WTC11 (cell line): ENCODE data around the gene TKFC. TPM values are rescaled to one million over a fixed set of nuclear protein-coding genes. Genes with fewer than 3 reads are reported as not detected.

ENCODE experiments used
- ATAC-seq: fragments of 200-7000 bp; cut with Tn5 transposase; 2 replicates; pipeline ENCODE4 v1.10.0; 2021; ENCODE audit warnings: mild to moderate bottlenecking, moderate library complexity
- CTCF ChIA-PET: fragments of 300-600 bp; sonication (Branson Sonifier 250); formaldehyde crosslinking; loops from one replicate; lab custom pipeline; 2021; ENCODE audit warnings: antibody characterized with exemption; lab: Charles Lee
- POLR2A ChIA-PET: fragments of 350-600 bp; sonication (Branson Sonifier 250); formaldehyde crosslinking; loops from one replicate; lab custom pipeline; 2021; ENCODE audit warnings: antibody characterized with exemption; lab: Charles Lee
- DNase-seq: peaks from one replicate; pipeline ENCODE4 v3.0.0; 2021; ENCODE audit warnings: low spot score
- H3K27ac Mint-ChIP-seq: 2 replicates; pipeline ENCODE4 v1.8.0; 2021; ENCODE audit warnings: mixed read lengths
- H3K27me3 Mint-ChIP-seq: 2 replicates; pipeline ENCODE4 v1.8.0; 2021; ENCODE audit warnings: low read depth, mild to moderate bottlenecking, moderate library complexity, mixed read lengths
- H3K36me3 Mint-ChIP-seq: 2 replicates; pipeline ENCODE4 v1.8.0; 2021; ENCODE audit warnings: mixed read lengths
- H3K4me1 Mint-ChIP-seq: 2 replicates; pipeline ENCODE4 v1.8.0; 2022; ENCODE audit warnings: mixed read lengths
- H3K4me3 Mint-ChIP-seq: 2 replicates; pipeline ENCODE4 v1.8.0; 2021; ENCODE audit warnings: mild to moderate bottlenecking, moderate library complexity, mixed read lengths
- H3K9me3 Mint-ChIP-seq: 2 replicates; pipeline ENCODE4 v1.8.0; 2021; ENCODE audit warnings: mixed read lengths
- CBFB ChIP-seq: sonication (generic); formaldehyde crosslinking; IDR thresholded peaks from 2 replicates; pipeline ENCODE4 v1.8.1; 2022; ENCODE audit warnings: mild to moderate bottlenecking, low read depth, missing genetic modification reagents
- E2F5 ChIP-seq: sonication (generic); formaldehyde crosslinking; IDR thresholded peaks from 2 replicates; pipeline ENCODE4 v1.8.1; 2022; ENCODE audit warnings: mild to moderate bottlenecking, moderate library complexity, missing genetic modification reagents
- ESRRA ChIP-seq: sonication (generic); formaldehyde crosslinking; IDR thresholded peaks from 2 replicates; pipeline ENCODE4 v1.8.1; 2022; ENCODE audit warnings: mild to moderate bottlenecking, missing genetic modification reagents, borderline replicate concordance
- GABPB1 ChIP-seq: sonication (generic); formaldehyde crosslinking; IDR thresholded peaks from 2 replicates; pipeline ENCODE4 v1.8.1; 2023; ENCODE audit warnings: mild to moderate bottlenecking, missing genetic modification reagents
- IRF1 ChIP-seq: sonication (generic); formaldehyde crosslinking; IDR thresholded peaks from 2 replicates; pipeline ENCODE4 v1.8.0; 2023; ENCODE audit warnings: missing genetic modification reagents
- NFATC4 ChIP-seq: fragments of 250-450 bp; sonication (Bioruptor Pico); IDR thresholded peaks from 2 replicates; pipeline ENCODE4 v1.9.0; 2021; ENCODE audit warnings: mild to moderate bottlenecking
- NFE2L1 ChIP-seq: sonication (generic); formaldehyde crosslinking; IDR thresholded peaks from 2 replicates; pipeline ENCODE4 v1.8.1; 2023; ENCODE audit warnings: missing genetic modification reagents
- PRRX2 ChIP-seq: fragments of 250-450 bp; sonication (Bioruptor Pico); IDR thresholded peaks from 2 replicates; pipeline ENCODE4 v1.8.0; 2021; ENCODE audit warnings: mild to moderate bottlenecking
- SOX15 ChIP-seq: fragments of 250-450 bp; sonication (Bioruptor Pico); IDR thresholded peaks from 2 replicates; pipeline ENCODE4 v1.9.0; 2021; ENCODE audit warnings: mild to moderate bottlenecking
- SP1 ChIP-seq: sonication (generic); formaldehyde crosslinking; conservative IDR thresholded peaks from 2 replicates; pipeline ENCODE4 v1.8.1; 2022; ENCODE audit warnings: missing genetic modification reagents
- TEAD1 ChIP-seq: sonication (generic); formaldehyde crosslinking; IDR thresholded peaks from 2 replicates; pipeline ENCODE4 v1.8.0; 2022; ENCODE audit warnings: mild to moderate bottlenecking, missing genetic modification reagents
- TP53 ChIP-seq: sonication (generic); formaldehyde crosslinking; IDR thresholded peaks from 2 replicates; pipeline ENCODE4 v1.8.1; 2023; ENCODE audit warnings: mild to moderate bottlenecking, missing genetic modification reagents
- ZNF219 ChIP-seq: sonication (generic); formaldehyde crosslinking; IDR thresholded peaks from 2 replicates; pipeline ENCODE4 v1.8.0; 2023; ENCODE audit warnings: missing genetic modification reagents, mild to moderate bottlenecking, borderline replicate concordance
- ZNF396 ChIP-seq: fragments of 250-450 bp; sonication (Bioruptor Pico); IDR thresholded peaks from 2 replicates; pipeline ENCODE4 v1.8.0; 2021; ENCODE audit warnings: mild to moderate bottlenecking, moderate library complexity, borderline replicate concordance
- ZNF423 ChIP-seq: fragments of 250-450 bp; sonication (Bioruptor Pico); IDR thresholded peaks from 2 replicates; pipeline ENCODE4 v2.1.2; 2022; ENCODE audit warnings: mild to moderate bottlenecking, moderate library complexity
- ZSCAN18 ChIP-seq: fragments of 250-450 bp; sonication (Bioruptor Pico); IDR thresholded peaks from 2 replicates; pipeline ENCODE4 v2.1.2; 2022; ENCODE audit warnings: mild to moderate bottlenecking, moderate library complexity
- total RNA-seq: library from RNA; stranded (reverse); gene quantifications from 3 replicates; pipeline ENCODE4 v1.2.3, GENCODE V29; 2021
- TF ChIP-seq, protein P1 (sequence below): sonication (generic); formaldehyde crosslinking; IDR thresholded peaks from 2 replicates; pipeline ENCODE4 v1.8.1; 2023; ENCODE audit warnings: mild to moderate bottlenecking, missing genetic modification reagents
- TF ChIP-seq, protein P2 (sequence below): sonication (generic); formaldehyde crosslinking; IDR thresholded peaks from 2 replicates; pipeline ENCODE4 v1.8.1; 2023; ENCODE audit warnings: mild to moderate bottlenecking, moderate library complexity, missing genetic modification reagents

TKFC gene
- total RNA-seq, 1 experiment from 2014 or later = 86.8 TPM

- POLR2A ChIA-PET = no interaction called here
- no peak for TF ChIP-seq SOX15
- no peak for TF ChIP-seq PRRX2 (CRISPR knock-in tag)
- TF ChIP-seq, protein P1, sequence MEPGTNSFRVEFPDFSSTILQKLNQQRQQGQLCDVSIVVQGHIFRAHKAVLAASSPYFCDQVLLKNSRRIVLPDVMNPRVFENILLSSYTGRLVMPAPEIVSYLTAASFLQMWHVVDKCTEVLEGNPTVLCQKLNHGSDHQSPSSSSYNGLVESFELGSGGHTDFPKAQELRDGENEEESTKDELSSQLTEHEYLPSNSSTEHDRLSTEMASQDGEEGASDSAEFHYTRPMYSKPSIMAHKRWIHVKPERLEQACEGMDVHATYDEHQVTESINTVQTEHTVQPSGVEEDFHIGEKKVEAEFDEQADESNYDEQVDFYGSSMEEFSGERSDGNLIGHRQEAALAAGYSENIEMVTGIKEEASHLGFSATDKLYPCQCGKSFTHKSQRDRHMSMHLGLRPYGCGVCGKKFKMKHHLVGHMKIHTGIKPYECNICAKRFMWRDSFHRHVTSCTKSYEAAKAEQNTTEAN (CRISPR knock-in tag) = no peak
- TF ChIP-seq ESRRA = no peak
- TF ChIP-seq IRF1 (CRISPR knock-in tag) = no peak
- no peak for TF ChIP-seq ZNF396
- TF ChIP-seq ZNF423 (CRISPR knock-in tag) = no peak
- no peak for TF ChIP-seq GABPB1
- no peak for TF ChIP-seq NFE2L1 (CRISPR knock-in tag)
- TF ChIP-seq, protein P2, sequence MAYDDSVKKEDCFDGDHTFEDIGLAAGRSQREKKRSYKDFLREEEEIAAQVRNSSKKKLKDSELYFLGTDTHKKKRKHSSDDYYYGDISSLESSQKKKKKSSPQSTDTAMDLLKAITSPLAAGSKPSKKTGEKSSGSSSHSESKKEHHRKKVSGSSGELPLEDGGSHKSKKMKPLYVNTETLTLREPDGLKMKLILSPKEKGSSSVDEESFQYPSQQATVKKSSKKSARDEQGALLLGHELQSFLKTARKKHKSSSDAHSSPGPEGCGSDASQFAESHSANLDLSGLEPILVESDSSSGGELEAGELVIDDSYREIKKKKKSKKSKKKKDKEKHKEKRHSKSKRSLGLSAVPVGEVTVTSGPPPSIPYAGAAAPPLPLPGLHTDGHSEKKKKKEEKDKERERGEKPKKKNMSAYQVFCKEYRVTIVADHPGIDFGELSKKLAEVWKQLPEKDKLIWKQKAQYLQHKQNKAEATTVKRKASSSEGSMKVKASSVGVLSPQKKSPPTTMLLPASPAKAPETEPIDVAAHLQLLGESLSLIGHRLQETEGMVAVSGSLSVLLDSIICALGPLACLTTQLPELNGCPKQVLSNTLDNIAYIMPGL (CRISPR knock-in tag) = no peak
- no peak for TF ChIP-seq ZNF219 (CRISPR knock-in tag)
- TF ChIP-seq SP1 (CRISPR knock-in tag) = no peak
- TF ChIP-seq ZSCAN18 (CRISPR knock-in tag) = no peak
- H3K36me3 Mint-ChIP-seq = peaks cover 15% of the 10 kb centered on the region
- H3K27ac Mint-ChIP-seq = no peak overlapping the region
- no peak for DNase-seq
- H3K4me3 Mint-ChIP-seq = no peak overlapping the region
- CTCF ChIA-PET = interaction anchor here (0.9 to 1.5 kb wide), 2 partner anchors 16 to 34 kb away, joined by 3 to 8 read pairs; no protein-coding TSS in a partner anchor
- no peak for ATAC-seq
- H3K4me1 Mint-ChIP-seq = no peaks in the 10 kb centered on the region
- no peaks in the 10 kb centered on the region for H3K27me3 Mint-ChIP-seq
- H3K9me3 Mint-ChIP-seq = no peaks in the 10 kb centered on the region
These were observed 19.0 kb downstream of the TKFC start for GRCh38 chr11:61352038-61352437.

- no peaks in the 10 kb centered on the region for H3K4me1 Mint-ChIP-seq
- POLR2A ChIA-PET = no interaction called here
- no peak for TF ChIP-seq TEAD1
- TF ChIP-seq TP53 (CRISPR knock-in tag) = no peak
- TF ChIP-seq CBFB (CRISPR knock-in tag) = no peak
- TF ChIP-seq SP1 (CRISPR knock-in tag) = no peak
- no peak for TF ChIP-seq NFATC4 (CRISPR knock-in tag)
- no peak for TF ChIP-seq NFE2L1 (CRISPR knock-in tag)
- no peak for TF ChIP-seq E2F5 (CRISPR knock-in tag)
- TF ChIP-seq, all 79 proteins: peak for 0
These were observed 20.4 kb downstream of the TKFC start for GRCh38 chr11:61353131-61354067.

More at GRCh38 chr11:61353131-61354067, 20.4 kb downstream of the TKFC start:
- H3K9me3 Mint-ChIP-seq = no peaks in the 10 kb centered on the region
- H3K4me3 Mint-ChIP-seq = no peak overlapping the region
- CTCF ChIA-PET = interaction anchor here (1.2 to 3.7 kb wide), 3 partner anchors 17 to 32 kb away, joined by 3 to 19 read pairs (median 8); no protein-coding TSS in a partner anchor
- H3K27ac Mint-ChIP-seq = no peak overlapping the region
- DNase-seq (no peak), ATAC-seq (no peak)
- peaks cover 15% of the 10 kb centered on the region for H3K36me3 Mint-ChIP-seq
- H3K27me3 Mint-ChIP-seq = no peaks in the 10 kb centered on the region
